GM10248 (cell line): ENCODE results near the gene MED27.

Experiments used
- CTCF ChIA-PET: fragments of 300-600 bp; sonication (Branson Sonifier 250); formaldehyde crosslinking; extraction: SDS; loops from one replicate; lab custom pipeline; 2021; ENCODE audit warnings: antibody characterized with exemption; lab: Yijun Ruan, JAX
- POLR2A ChIA-PET: fragments of 350-650 bp; sonication (Branson Sonifier 250); formaldehyde crosslinking; extraction: SDS; loops from one replicate; lab custom pipeline; 2020; ENCODE audit warnings: antibody characterized with exemption; lab: Yijun Ruan, JAX
- DNase-seq: peaks from one replicate; pipeline ENCODE4 v3.0.0; 2012; ENCODE audit errors: extremely low spot score
- CTCF ChIP-seq: IDR thresholded peaks from 2 replicates; pipeline ENCODE4 v1.5.1; 2012; ENCODE audit warnings: mild to moderate bottlenecking, low read depth; ENCODE audit errors: extremely low read depth, missing control alignments, control extremely low read depth

Gene MED27

DNA sequence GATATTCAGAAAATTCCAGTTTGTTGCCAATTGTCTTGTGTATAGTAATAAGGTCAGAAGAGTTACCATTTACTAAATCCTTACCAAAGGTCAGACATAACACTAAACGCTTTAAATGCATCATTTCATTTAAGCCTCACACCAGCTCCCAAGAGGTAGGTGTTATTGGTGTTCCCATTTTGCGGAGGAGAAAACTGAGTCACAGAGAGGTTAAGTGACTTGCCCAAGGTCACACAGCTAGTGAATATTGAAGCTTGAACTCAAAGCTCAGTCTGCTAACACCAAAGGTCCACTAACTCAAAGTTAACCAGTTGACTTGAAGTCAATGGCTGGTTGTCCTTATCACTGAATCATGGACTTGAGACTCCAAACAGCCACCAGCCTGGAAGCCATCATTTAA is 41.4 kb upstream of the MED27 start:
- ChIA-PET CTCF (interaction anchor here (1.2 kb wide), 1 partner anchor 10 kb away, joined by 3 read pairs; no protein-coding TSS in a partner anchor), POLR2A (no interaction called here)
- TF ChIP-seq CTCF, result no peak
- DNase-seq, result no peak

GRCh38 chr9:132117694-132118093 is 38.0 kb upstream of the MED27 start:
- TF ChIP-seq CTCF, result no peak
- no peak for DNase-seq
- POLR2A ChIA-PET, result no interaction called here
- CTCF ChIA-PET, result no interaction called here

DNA sequence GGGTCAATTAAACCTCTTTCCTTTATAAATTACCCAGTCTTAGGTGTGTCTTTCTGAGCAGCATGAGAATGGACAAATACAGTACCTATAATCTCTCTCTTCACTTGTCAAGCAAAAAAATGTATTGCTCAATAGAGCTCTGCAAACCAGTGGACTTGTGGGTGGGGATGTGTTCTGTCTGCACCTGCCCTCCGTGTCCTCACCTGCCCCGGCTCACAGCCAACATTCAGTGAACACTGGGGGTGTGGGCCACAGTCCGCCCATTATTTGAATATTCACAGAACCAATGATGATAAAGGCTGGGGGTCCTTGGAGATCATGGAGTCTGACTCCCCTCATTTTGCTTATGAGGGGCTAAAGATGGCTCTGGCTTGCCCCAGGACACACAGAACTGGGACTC is 36.9 kb upstream of the MED27 start:
- no peak for DNase-seq
- no peak for TF ChIP-seq CTCF
- ChIA-PET CTCF (no interaction called here), POLR2A (no interaction called here)

DNA sequence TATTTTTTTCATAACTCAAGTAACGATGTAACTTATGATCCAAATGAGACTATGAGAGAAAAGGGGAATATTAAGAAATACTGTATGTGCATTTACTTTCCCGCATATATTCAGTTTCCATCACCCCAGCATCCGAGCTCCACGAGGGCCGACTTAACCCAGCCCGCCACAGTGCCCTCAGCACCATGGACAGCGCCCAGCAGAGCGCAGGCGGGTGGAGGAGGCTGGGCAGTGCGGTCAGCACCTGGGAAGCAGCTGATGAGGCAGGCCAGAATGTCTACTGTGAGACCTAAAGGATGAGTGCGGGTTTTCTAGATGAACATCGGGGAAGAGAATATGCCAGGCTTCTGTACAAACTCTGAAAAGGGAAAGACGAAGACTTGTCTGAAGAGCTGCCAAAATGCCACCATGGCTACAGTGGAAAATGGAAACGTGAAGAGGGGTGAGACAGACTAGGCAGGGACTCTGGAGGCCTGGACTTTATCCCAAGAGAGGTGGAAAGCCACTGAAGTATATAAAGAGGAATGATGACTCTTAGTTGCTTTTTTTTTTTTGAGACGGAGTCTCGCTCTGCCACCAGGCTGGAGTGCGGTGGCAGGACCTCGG is 34.5 kb upstream of the MED27 start:
- ChIA-PET POLR2A (no interaction called here), CTCF (interaction anchor here (0.9 kb wide), 1 partner anchor 56 kb away, joined by 3 read pairs; no protein-coding TSS in a partner anchor)
- TF ChIP-seq CTCF, result no peak
- peak; percentile 48 for DNase-seq

DNA sequence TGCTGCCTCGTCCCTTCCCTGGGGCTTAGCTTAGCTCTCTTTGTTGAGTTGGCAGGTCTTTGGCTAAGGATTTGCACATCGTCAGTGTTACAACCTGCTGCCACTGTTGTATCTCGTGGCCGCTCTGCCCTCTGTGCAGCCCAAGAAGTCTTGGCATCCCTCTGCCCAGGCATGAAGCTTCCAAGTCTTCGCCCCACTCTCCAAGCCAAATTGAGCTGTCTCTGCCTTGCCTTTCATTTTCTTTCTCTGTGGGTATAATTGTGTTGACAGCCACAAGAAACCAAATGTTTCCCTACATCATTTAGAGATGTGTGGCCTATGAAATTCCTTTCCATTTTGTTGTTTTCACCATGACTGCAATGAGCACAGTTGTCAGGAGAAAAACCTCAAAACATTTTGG is 29.6 kb upstream of the MED27 start:
- TF ChIP-seq CTCF, result no peak
- ChIA-PET CTCF (interaction anchor here (0.7 kb wide), 1 partner anchor 11 kb away, joined by 3 read pairs; no protein-coding TSS in a partner anchor), POLR2A (no interaction called here)
- no peak for DNase-seq

DNA sequence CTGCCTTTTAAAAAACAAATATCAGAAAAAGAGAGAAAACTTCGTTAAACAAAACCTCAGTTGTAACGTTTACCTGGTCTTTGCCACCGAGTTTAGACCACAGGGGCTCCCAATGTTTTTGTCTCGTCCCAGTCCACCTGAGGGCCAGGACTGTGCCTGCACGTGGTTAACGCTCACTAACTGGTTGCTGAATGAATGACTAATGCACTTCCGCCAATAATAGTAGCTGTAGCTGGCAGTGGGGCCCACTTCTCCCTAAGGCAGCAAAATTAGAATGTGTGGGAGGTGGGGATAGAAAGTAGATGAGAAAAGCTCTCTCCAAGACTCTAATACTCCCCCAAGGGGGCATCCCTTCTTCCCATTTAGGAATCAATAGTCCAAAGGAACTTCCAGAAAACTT is 29.1 kb upstream of the MED27 start:
- ChIA-PET CTCF (no interaction called here), POLR2A (no interaction called here)

More for the DNA sequence above, 29.1 kb upstream of the MED27 start:
- DNase-seq, result no peak
- no peak for TF ChIP-seq CTCF
